Measurements from ENCODE around the gene NEURL1B.

Gene NEURL1B

DNA sequence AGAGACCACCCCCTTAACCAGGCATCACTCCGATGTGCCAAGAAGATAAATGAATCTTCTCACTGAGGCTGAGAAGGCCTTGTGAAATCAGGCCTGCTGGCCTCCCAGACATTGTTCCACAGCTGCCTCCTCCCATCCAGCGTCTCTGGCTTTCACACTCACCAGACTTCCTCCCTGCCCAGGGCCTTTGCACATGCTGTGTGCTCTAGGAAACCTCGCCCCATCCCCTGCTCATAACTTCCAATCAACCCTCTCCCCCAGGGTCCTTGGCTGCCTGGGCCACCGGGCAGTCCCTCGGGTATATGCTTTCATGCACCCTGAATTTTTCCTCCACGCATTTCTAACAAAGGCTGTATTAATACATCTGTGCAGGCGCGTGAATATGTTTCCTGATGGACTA, 71.5 kb downstream of the NEURL1B start:
- no peak for DNase-seq (ENCODE audit: low read depth in 1 of 2, low spot score in 1 of 2)
- H3K4me3 ChIP-seq (replicated peaks; ENCODE audit: insufficient read depth, low read length), result no peak overlapping the region
- TF ChIP-seq, protein P1, sequence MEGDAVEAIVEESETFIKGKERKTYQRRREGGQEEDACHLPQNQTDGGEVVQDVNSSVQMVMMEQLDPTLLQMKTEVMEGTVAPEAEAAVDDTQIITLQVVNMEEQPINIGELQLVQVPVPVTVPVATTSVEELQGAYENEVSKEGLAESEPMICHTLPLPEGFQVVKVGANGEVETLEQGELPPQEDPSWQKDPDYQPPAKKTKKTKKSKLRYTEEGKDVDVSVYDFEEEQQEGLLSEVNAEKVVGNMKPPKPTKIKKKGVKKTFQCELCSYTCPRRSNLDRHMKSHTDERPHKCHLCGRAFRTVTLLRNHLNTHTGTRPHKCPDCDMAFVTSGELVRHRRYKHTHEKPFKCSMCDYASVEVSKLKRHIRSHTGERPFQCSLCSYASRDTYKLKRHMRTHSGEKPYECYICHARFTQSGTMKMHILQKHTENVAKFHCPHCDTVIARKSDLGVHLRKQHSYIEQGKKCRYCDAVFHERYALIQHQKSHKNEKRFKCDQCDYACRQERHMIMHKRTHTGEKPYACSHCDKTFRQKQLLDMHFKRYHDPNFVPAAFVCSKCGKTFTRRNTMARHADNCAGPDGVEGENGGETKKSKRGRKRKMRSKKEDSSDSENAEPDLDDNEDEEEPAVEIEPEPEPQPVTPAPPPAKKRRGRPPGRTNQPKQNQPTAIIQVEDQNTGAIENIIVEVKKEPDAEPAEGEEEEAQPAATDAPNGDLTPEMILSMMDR (IDR thresholded peaks at IDR 0.05; ENCODE audit: insufficient read depth, low read length), result no peak
- no peak for TF ChIP-seq POLR2AphosphoS5 (IDR thresholded peaks at IDR 0.05; ENCODE audit: low read depth)
- TF ChIP-seq GABPA (IDR thresholded peaks at IDR 0.05; ENCODE audit: low read depth), result no peak
- no peak for TF ChIP-seq SPI1 (IDR thresholded peaks at IDR 0.05; ENCODE audit: borderline replicate concordance, low read depth)
- TF ChIP-seq, protein P2, sequence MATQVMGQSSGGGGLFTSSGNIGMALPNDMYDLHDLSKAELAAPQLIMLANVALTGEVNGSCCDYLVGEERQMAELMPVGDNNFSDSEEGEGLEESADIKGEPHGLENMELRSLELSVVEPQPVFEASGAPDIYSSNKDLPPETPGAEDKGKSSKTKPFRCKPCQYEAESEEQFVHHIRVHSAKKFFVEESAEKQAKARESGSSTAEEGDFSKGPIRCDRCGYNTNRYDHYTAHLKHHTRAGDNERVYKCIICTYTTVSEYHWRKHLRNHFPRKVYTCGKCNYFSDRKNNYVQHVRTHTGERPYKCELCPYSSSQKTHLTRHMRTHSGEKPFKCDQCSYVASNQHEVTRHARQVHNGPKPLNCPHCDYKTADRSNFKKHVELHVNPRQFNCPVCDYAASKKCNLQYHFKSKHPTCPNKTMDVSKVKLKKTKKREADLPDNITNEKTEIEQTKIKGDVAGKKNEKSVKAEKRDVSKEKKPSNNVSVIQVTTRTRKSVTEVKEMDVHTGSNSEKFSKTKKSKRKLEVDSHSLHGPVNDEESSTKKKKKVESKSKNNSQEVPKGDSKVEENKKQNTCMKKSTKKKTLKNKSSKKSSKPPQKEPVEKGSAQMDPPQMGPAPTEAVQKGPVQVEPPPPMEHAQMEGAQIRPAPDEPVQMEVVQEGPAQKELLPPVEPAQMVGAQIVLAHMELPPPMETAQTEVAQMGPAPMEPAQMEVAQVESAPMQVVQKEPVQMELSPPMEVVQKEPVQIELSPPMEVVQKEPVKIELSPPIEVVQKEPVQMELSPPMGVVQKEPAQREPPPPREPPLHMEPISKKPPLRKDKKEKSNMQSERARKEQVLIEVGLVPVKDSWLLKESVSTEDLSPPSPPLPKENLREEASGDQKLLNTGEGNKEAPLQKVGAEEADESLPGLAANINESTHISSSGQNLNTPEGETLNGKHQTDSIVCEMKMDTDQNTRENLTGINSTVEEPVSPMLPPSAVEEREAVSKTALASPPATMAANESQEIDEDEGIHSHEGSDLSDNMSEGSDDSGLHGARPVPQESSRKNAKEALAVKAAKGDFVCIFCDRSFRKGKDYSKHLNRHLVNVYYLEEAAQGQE (IDR thresholded peaks at IDR 0.05; ENCODE audit: insufficient replicate concordance, low read depth), result no peak
- H3K27ac ChIP-seq (replicated peaks), result no peak overlapping the region
- H3K27me3 ChIP-seq (ENCODE audit: insufficient read depth, poor library complexity, severe bottlenecking), result peaks cover 3% of the 10 kb centered on the region

- H3K4me3 ChIP-seq (replicated peaks; ENCODE audit: insufficient read depth, low read length), result no peak overlapping the region
- no peak overlapping the region for H3K27ac ChIP-seq (replicated peaks)
- peak in 1 of 2 experiments; percentile 23 for DNase-seq (ENCODE audit: low read depth in 1 of 2, low spot score in 1 of 2)
- TF ChIP-seq POLR2AphosphoS5 (IDR thresholded peaks at IDR 0.05; ENCODE audit: low read depth) (no peak), SPI1 (IDR thresholded peaks at IDR 0.05; ENCODE audit: borderline replicate concordance, low read depth) (no peak)
- TF ChIP-seq, protein P1 (IDR thresholded peaks at IDR 0.05; ENCODE audit: insufficient read depth, low read length), result peak; percentile 55
- H3K27me3 ChIP-seq (ENCODE audit: insufficient read depth, poor library complexity, severe bottlenecking), result peaks cover 3% of the 10 kb centered on the region
These were observed 72.2 kb downstream of the NEURL1B start for GRCh38 chr5:172713113-172713808.

GRCh38 chr5:172713809-172714490, 72.9 kb downstream of the NEURL1B start:
- H3K4me3 ChIP-seq (replicated peaks; ENCODE audit: insufficient read depth, low read length), result no peak overlapping the region
- no peak overlapping the region for H3K27ac ChIP-seq (replicated peaks)
- TF ChIP-seq POLR2AphosphoS5 (IDR thresholded peaks at IDR 0.05; ENCODE audit: low read depth), result no peak
- TF ChIP-seq, protein P1 (IDR thresholded peaks at IDR 0.05; ENCODE audit: insufficient read depth, low read length), result no peak
- peaks cover 3% of the 10 kb centered on the region for H3K27me3 ChIP-seq (ENCODE audit: insufficient read depth, poor library complexity, severe bottlenecking)
- DNase-seq (ENCODE audit: low read depth in 1 of 2, low spot score in 1 of 2), result no peak

DNA sequence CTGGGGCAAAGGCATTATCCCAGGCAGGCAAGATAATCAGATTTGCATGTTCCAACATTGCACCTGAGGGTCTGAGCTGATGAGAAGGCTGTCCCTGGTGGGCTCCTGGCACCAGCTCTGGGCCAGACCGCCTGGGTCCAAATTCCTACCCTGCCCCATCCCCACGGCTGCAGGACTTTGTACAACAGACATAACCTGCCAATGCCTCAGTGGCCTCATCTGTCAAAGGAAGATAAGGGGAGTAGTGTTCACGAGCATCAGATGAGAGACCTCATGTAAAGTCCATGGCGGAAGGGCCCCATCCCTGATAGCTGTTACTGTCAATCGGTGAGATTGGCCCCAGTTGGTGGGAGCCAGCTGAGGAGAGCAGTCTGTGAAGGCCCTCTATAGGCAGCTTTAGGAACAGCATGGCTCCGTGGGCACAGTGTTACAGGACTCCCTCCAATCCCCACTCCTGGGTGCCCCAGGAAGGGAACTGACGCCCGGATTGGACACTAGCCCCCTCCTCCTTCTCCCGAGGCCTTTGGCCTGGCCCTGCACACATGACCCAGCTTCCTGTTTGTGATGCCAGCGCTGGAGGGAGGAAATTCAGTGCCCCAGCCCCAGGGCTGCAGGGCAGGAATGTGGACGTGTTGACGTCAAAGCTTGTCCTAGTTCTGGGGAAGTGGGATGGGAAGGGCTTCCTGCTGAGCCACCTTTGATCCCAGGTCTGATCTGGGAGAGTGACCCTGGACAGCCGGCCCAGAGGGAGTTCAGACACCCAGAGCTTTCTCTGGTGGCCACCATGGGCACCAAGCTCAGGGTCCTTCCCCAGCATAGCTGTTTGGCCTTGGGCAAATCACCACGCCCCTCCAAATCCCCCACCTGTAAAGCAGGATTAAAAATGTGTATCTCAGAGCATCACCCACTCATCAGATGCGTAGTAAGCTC, 73.7 kb downstream of the NEURL1B start:
- Histone ChIP-seq H3K4me3 (replicated peaks; ENCODE audit: insufficient read depth, low read length) (no peak overlapping the region), H3K27me3 (ENCODE audit: insufficient read depth, poor library complexity, severe bottlenecking) (peaks cover 3% of the 10 kb centered on the region), H3K27ac (replicated peaks) (no peak overlapping the region)
- TF ChIP-seq, protein P1 (IDR thresholded peaks at IDR 0.05; ENCODE audit: insufficient read depth, low read length), result peak; percentile 96
- TF ChIP-seq GABPA (IDR thresholded peaks at IDR 0.05; ENCODE audit: low read depth), result no peak
- DNase-seq (ENCODE audit: low read depth in 1 of 2, low spot score in 1 of 2), result peak; percentile 14 to 53

Measured in HL-60 (cell line).